ENCODE data around the gene ARHGAP23. TPM values are rescaled to one million over a fixed set of nuclear protein-coding genes. Genes with fewer than 3 reads are reported as not detected.
A peak's percentile ranks its signal among the peaks of the same experiment; 100 is the strongest.

ARHGAP23 gene
- total RNA-seq, 8 experiments from 2014 or later: 5.2 to 21.1 (median 14.0) TPM

GRCh38 chr17:38451030-38451839 is 23.0 kb downstream of the ARHGAP23 start:
- Histone ChIP-seq H3K4me1 (replicated peaks in 1 of 2) (peaks cover 39 to 57% of the 10 kb centered on the region in 2 donors), H3K4me3 (no peak overlapping the region), H3K27ac (no peak overlapping the region)
- WGBS, 10 experiments: 0 to 88% (median 63%) methylated on average over 1 to 5 of the region's 10 CpGs; no CpG with 5 or more reads in 4 of the 10 experiments
- peak in 4 of 8 experiments; percentile 6 to 35 (median 30) for ATAC-seq (replicated peaks in 6 of 8)
- in situ Hi-C loops (cut with MboI; ENCODE audit: low pct_unique_long_range_greater_than_20kb in 2 of 9, low sequenced_read_pairs in 9 of 9, unreplicated experiment in 9 of 9): no loop called here

GRCh38 chr17:38451840-38452529 is 23.7 kb downstream of the ARHGAP23 start:
- Histone ChIP-seq H3K4me3 (no peak overlapping the region), H3K27ac (no peak overlapping the region), H3K4me1 (replicated peaks in 1 of 2) (peaks cover 45 to 60% of the 10 kb centered on the region in 2 donors)
- peak in 7 of 8 experiments; percentile 11 to 62 (median 43) for ATAC-seq (replicated peaks in 6 of 8)
- in situ Hi-C loops (cut with MboI; ENCODE audit: low pct_unique_long_range_greater_than_20kb in 2 of 9, low sequenced_read_pairs in 9 of 9, unreplicated experiment in 9 of 9): no loop called here
- WGBS, 10 experiments: 56 to 87% (median 80%) methylated on average over 1 to 3 of the region's 18 CpGs; no CpG with 5 or more reads in 7 of the 10 experiments

GRCh38 chr17:38452719-38453118 is 24.5 kb downstream of the ARHGAP23 start:
- in situ Hi-C loops (cut with MboI; ENCODE audit: low pct_unique_long_range_greater_than_20kb in 2 of 9, low sequenced_read_pairs in 9 of 9, unreplicated experiment in 9 of 9): no loop called here
- WGBS, 10 experiments: 71 to 100% (median 97%) methylated on average over 1 to 3 of the region's 6 CpGs; no CpG with 5 or more reads in 6 of the 10 experiments
- peak in 5 of 8 experiments; percentile 2 to 9 (median 4) for ATAC-seq (replicated peaks in 6 of 8)
- Histone ChIP-seq H3K4me1 (replicated peaks in 1 of 2) (peaks cover 45 to 60% of the 10 kb centered on the region in 2 donors), H3K27ac (no peak overlapping the region), H3K4me3 (no peak overlapping the region)

GRCh38 chr17:38453951-38454421 is 25.7 kb downstream of the ARHGAP23 start:
- 0% methylated on average over 1 of the region's 44 CpGs; no CpG with 5 or more reads in 9 of the 10 experiments for WGBS, 10 experiments
- peak; percentile 1 to 29 (median 14) for ATAC-seq (replicated peaks in 6 of 8)
- in situ Hi-C loops (cut with MboI; ENCODE audit: low pct_unique_long_range_greater_than_20kb in 2 of 9, low sequenced_read_pairs in 9 of 9, unreplicated experiment in 9 of 9): no loop called here
- Histone ChIP-seq H3K4me3 (peak overlapping the region in 2 of 5 donors; percentile 8 to 19), H3K4me1 (replicated peaks in 1 of 2) (peaks cover 56 to 69% of the 10 kb centered on the region in 2 donors), H3K27ac (no peak overlapping the region)

- peaks cover 61 to 75% of the 10 kb centered on the region in 2 donors for H3K4me1 ChIP-seq (replicated peaks in 1 of 2)
- H3K27ac ChIP-seq: no peak overlapping the region
- H3K4me3 ChIP-seq: no peak overlapping the region
- WGBS, 10 experiments: 10 to 73% (median 17%) methylated on average over 1 to 4 of the region's 12 CpGs; no CpG with 5 or more reads in 5 of the 10 experiments
- in situ Hi-C loops (cut with MboI; ENCODE audit: low pct_unique_long_range_greater_than_20kb in 2 of 9, low sequenced_read_pairs in 9 of 9, unreplicated experiment in 9 of 9): no loop called here
- peak in 5 of 8 experiments; percentile 2 to 26 (median 11) for ATAC-seq (replicated peaks in 6 of 8)
These were observed 26.3 kb downstream of the ARHGAP23 start for GRCh38 chr17:38454532-38454931.

- H3K27ac ChIP-seq: no peak overlapping the region
- peaks cover 70 to 83% of the 10 kb centered on the region in 2 donors for H3K4me1 ChIP-seq (replicated peaks in 1 of 2)
- no peak overlapping the region for H3K4me3 ChIP-seq
- no CpG with 5 or more reads among the region's 8 CpGs for WGBS, 10 experiments
- ATAC-seq (replicated peaks in 6 of 8): no peak
- in situ Hi-C loops (cut with MboI; ENCODE audit: low pct_unique_long_range_greater_than_20kb in 2 of 9, low sequenced_read_pairs in 9 of 9, unreplicated experiment in 9 of 9): no loop called here
These were observed 27.1 kb downstream of the ARHGAP23 start for GRCh38 chr17:38455288-38455915.

- ATAC-seq (replicated peaks in 6 of 8): peak in 4 of 8 experiments; percentile 1 to 20 (median 8)
- 40 to 100% (median 76%) methylated on average over 1 to 4 of the region's 9 CpGs; no CpG with 5 or more reads in 4 of the 10 experiments for WGBS, 10 experiments
- Histone ChIP-seq H3K4me3 (no peak overlapping the region), H3K27ac (no peak overlapping the region), H3K4me1 (replicated peaks in 1 of 2) (peaks cover 64 to 78% of the 10 kb centered on the region in 2 donors)
- in situ Hi-C loops (cut with MboI; ENCODE audit: low pct_unique_long_range_greater_than_20kb in 2 of 9, low sequenced_read_pairs in 9 of 9, unreplicated experiment in 9 of 9): no loop called here
These were observed 28.0 kb downstream of the ARHGAP23 start for GRCh38 chr17:38456031-38456815.

GRCh38 chr17:38457577-38458371 is 29.5 kb downstream of the ARHGAP23 start:
- 59 to 100% (median 80%) methylated on average over 1 to 4 of the region's 18 CpGs; no CpG with 5 or more reads in 2 of the 10 experiments for WGBS, 10 experiments
- Histone ChIP-seq H3K4me3 (no peak overlapping the region), H3K4me1 (replicated peaks in 1 of 2) (peaks cover 52 to 63% of the 10 kb centered on the region in 2 donors), H3K27ac (no peak overlapping the region)
- no peak for ATAC-seq (replicated peaks in 6 of 8)
- in situ Hi-C loops (cut with MboI; ENCODE audit: low pct_unique_long_range_greater_than_20kb in 2 of 9, low sequenced_read_pairs in 9 of 9, unreplicated experiment in 9 of 9): no loop called here

GRCh38 chr17:38458521-38458920 is 30.3 kb downstream of the ARHGAP23 start:
- ATAC-seq (replicated peaks in 6 of 8): no peak
- WGBS, 10 experiments: 53 to 100% (median 100%) methylated on average over 1 to 3 of the region's 6 CpGs; no CpG with 5 or more reads in 7 of the 10 experiments
- Histone ChIP-seq H3K4me1 (replicated peaks in 1 of 2) (peaks cover 48 to 57% of the 10 kb centered on the region in 2 donors), H3K4me3 (no peak overlapping the region), H3K27ac (no peak overlapping the region)
- in situ Hi-C loops (cut with MboI; ENCODE audit: low pct_unique_long_range_greater_than_20kb in 2 of 9, low sequenced_read_pairs in 9 of 9, unreplicated experiment in 9 of 9): no loop called here

- H3K27ac ChIP-seq: peak overlapping the region in 1 of 2 donors; percentile 17
- in situ Hi-C loops (cut with MboI; ENCODE audit: low pct_unique_long_range_greater_than_20kb in 2 of 9, low sequenced_read_pairs in 9 of 9, unreplicated experiment in 9 of 9): no loop called here
- no peak overlapping the region for H3K4me3 ChIP-seq
- peaks cover 54 to 56% of the 10 kb centered on the region in 2 donors for H3K4me1 ChIP-seq (replicated peaks in 1 of 2)
- 43 to 100% (median 60%) methylated on average over 1 to 2 of the region's 6 CpGs; no CpG with 5 or more reads in 7 of the 10 experiments for WGBS, 10 experiments
- ATAC-seq (replicated peaks in 6 of 8): peak in 1 of 8 experiments; percentile 3
These were observed 31.3 kb downstream of the ARHGAP23 start for GRCh38 chr17:38459567-38459966.

- Histone ChIP-seq H3K4me3 (no peak overlapping the region), H3K4me1 (replicated peaks in 1 of 2) (peaks cover 51 to 55% of the 10 kb centered on the region in 2 donors), H3K27ac (peak overlapping the region in 1 of 2 donors; percentile 17)
- ATAC-seq (replicated peaks in 6 of 8): peak in 4 of 8 experiments; percentile 1 to 10 (median 8)
- in situ Hi-C loops (cut with MboI; ENCODE audit: low pct_unique_long_range_greater_than_20kb in 2 of 9, low sequenced_read_pairs in 9 of 9, unreplicated experiment in 9 of 9): no loop called here
- WGBS, 10 experiments: 34 to 62% (median 37%) methylated on average over 4 to 6 of the region's 12 CpGs; no CpG with 5 or more reads in 7 of the 10 experiments
These were observed 31.9 kb downstream of the ARHGAP23 start for GRCh38 chr17:38460082-38460715.
